HL-60 (cell line): ENCODE data around the gene ARNT2.

Experiments used
- DNase-seq, 2 experiments: peaks; one replicate each; pipeline ENCODE4 v3.0.0-alpha.2; 2010 to 2020; ENCODE audit warnings: low read depth in 1 of 2, low spot score in 1 of 2
- H3K27ac ChIP-seq: fragments of 250-450 bp; sonication (Bioruptor Pico); replicated peaks from 2 replicates; pipeline ENCODE4 v1.5.1; 2020; ENCODE audit warnings: mild to moderate bottlenecking, moderate library complexity
- H3K27me3 ChIP-seq: fragments of 250-450 bp; sonication (Bioruptor Pico); 2 replicates; pipeline ENCODE4 v1.5.1; 2021; ENCODE audit warnings: mild to moderate bottlenecking, moderate library complexity; ENCODE audit not compliant: insufficient read depth, poor library complexity, severe bottlenecking
- H3K4me3 ChIP-seq: replicated peaks from 2 replicates; pipeline ENCODE4 v1.5.1; 2011; ENCODE audit warnings: mild to moderate bottlenecking, control low read depth, low read length; ENCODE audit not compliant: insufficient read depth
- GABPA ChIP-seq: IDR thresholded peaks from 2 replicates; pipeline ENCODE4 v1.6.1; 2012; ENCODE audit warnings: low read depth
- POLR2AphosphoS5 ChIP-seq: IDR thresholded peaks from 2 replicates; pipeline ENCODE4 v1.6.1; 2012; ENCODE audit warnings: low read depth
- SPI1 ChIP-seq: IDR thresholded peaks from 2 replicates; pipeline ENCODE4 v1.6.1; 2012; ENCODE audit warnings: low read depth, mild to moderate bottlenecking, borderline replicate concordance
- TF ChIP-seq, protein P1 (sequence below): IDR thresholded peaks from one replicate; pipeline ENCODE4 v1.5.1; 2011; ENCODE audit warnings: low read length, control low read depth, inconsistent platforms; ENCODE audit not compliant: insufficient read depth
- TF ChIP-seq, protein P2 (sequence below): IDR thresholded peaks from 2 replicates; pipeline ENCODE4 v1.6.1; 2012; ENCODE audit warnings: low read depth; ENCODE audit not compliant: insufficient replicate concordance

ARNT2 gene

DNA sequence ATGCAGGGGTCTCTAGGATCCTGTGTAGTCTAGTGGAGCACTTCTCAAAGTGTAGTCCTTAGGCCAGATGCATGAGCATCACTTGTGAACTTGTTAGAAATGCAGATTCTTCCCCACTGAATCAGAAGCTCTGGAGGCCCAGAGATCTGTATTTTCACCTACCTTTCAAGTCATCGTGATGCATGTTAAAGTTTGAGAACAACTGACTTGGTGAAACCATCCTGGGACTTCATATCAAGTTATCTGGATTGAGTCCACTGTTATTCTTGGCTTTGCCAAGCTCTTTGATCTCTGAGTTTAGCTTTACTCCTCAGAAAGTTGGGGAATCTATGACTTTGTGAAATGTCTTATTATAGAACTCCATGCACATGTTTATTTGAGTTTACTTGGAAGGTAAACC lies 78.5 kb downstream of the ARNT2 start:
- TF ChIP-seq, protein P1, sequence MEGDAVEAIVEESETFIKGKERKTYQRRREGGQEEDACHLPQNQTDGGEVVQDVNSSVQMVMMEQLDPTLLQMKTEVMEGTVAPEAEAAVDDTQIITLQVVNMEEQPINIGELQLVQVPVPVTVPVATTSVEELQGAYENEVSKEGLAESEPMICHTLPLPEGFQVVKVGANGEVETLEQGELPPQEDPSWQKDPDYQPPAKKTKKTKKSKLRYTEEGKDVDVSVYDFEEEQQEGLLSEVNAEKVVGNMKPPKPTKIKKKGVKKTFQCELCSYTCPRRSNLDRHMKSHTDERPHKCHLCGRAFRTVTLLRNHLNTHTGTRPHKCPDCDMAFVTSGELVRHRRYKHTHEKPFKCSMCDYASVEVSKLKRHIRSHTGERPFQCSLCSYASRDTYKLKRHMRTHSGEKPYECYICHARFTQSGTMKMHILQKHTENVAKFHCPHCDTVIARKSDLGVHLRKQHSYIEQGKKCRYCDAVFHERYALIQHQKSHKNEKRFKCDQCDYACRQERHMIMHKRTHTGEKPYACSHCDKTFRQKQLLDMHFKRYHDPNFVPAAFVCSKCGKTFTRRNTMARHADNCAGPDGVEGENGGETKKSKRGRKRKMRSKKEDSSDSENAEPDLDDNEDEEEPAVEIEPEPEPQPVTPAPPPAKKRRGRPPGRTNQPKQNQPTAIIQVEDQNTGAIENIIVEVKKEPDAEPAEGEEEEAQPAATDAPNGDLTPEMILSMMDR, result no peak
- TF ChIP-seq SPI1, result no peak
- no peak for TF ChIP-seq POLR2AphosphoS5
- no peak for TF ChIP-seq GABPA
- TF ChIP-seq, protein P2, sequence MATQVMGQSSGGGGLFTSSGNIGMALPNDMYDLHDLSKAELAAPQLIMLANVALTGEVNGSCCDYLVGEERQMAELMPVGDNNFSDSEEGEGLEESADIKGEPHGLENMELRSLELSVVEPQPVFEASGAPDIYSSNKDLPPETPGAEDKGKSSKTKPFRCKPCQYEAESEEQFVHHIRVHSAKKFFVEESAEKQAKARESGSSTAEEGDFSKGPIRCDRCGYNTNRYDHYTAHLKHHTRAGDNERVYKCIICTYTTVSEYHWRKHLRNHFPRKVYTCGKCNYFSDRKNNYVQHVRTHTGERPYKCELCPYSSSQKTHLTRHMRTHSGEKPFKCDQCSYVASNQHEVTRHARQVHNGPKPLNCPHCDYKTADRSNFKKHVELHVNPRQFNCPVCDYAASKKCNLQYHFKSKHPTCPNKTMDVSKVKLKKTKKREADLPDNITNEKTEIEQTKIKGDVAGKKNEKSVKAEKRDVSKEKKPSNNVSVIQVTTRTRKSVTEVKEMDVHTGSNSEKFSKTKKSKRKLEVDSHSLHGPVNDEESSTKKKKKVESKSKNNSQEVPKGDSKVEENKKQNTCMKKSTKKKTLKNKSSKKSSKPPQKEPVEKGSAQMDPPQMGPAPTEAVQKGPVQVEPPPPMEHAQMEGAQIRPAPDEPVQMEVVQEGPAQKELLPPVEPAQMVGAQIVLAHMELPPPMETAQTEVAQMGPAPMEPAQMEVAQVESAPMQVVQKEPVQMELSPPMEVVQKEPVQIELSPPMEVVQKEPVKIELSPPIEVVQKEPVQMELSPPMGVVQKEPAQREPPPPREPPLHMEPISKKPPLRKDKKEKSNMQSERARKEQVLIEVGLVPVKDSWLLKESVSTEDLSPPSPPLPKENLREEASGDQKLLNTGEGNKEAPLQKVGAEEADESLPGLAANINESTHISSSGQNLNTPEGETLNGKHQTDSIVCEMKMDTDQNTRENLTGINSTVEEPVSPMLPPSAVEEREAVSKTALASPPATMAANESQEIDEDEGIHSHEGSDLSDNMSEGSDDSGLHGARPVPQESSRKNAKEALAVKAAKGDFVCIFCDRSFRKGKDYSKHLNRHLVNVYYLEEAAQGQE, result no peak
- DNase-seq, result no peak
- Histone ChIP-seq H3K27ac (no peak overlapping the region), H3K27me3 (no peaks in the 10 kb centered on the region), H3K4me3 (no peak overlapping the region)

- TF ChIP-seq GABPA (no peak), POLR2AphosphoS5 (no peak), SPI1 (no peak)
- TF ChIP-seq, protein P2, result no peak
- TF ChIP-seq, protein P1, result no peak
- Histone ChIP-seq H3K27me3 (no peaks in the 10 kb centered on the region), H3K4me3 (no peak overlapping the region), H3K27ac (no peak overlapping the region)
- no peak for DNase-seq
Measured at GRCh38 chr15:80483725-80484161, 79.6 kb downstream of the ARNT2 start.

GRCh38 chr15:80484333-80484864 lies 80.2 kb downstream of the ARNT2 start:
- H3K27me3 ChIP-seq, result no peaks in the 10 kb centered on the region
- DNase-seq, result no peak
- no peak overlapping the region for H3K4me3 ChIP-seq
- no peak overlapping the region for H3K27ac ChIP-seq
- TF ChIP-seq, protein P2, result no peak
- TF ChIP-seq, protein P1, result no peak
- TF ChIP-seq SPI1, result no peak
- no peak for TF ChIP-seq POLR2AphosphoS5
- TF ChIP-seq GABPA, result no peak
